CD4-positive, alpha-beta T cell treated with Interferon gamma for 1 hour (primary cell): ENCODE data around the gene MALAT1.
A peak's percentile ranks its signal among the peaks of the same experiment; 100 is the strongest.
"Not testable (repeated sequence)": the region's sequence is repeated elsewhere in the genome, so short reads cannot be mapped to it uniquely, and the experiment has no call there.

Experiments
- DNase-seq: peaks from one replicate; pipeline ENCODE4 v3.0.0-alpha.2; 2020

MALAT1 gene

GRCh38 chr11:65499713-65500386, 1.0 kb downstream of the MALAT1 start:
- DNase-seq: no peak

GRCh38 chr11:65500387-65501185, 1.7 kb downstream of the MALAT1 start:
- DNase-seq: no peak

GRCh38 chr11:65501186-65501471, 2.3 kb downstream of the MALAT1 start:
- no peak for DNase-seq

- no peak for DNase-seq
These were observed 2.8 kb downstream of the MALAT1 start for GRCh38 chr11:65501472-65502273.

GRCh38 chr11:65502274-65502554, 3.4 kb downstream of the MALAT1 start:
- no peak for DNase-seq

- DNase-seq: no peak
These were observed 3.9 kb downstream of the MALAT1 start for GRCh38 chr11:65502555-65503367.

GRCh38 chr11:65503368-65503948, 4.6 kb downstream of the MALAT1 start:
- DNase-seq: no peak

- no peak for DNase-seq
These were observed 5.3 kb downstream of the MALAT1 start for GRCh38 chr11:65503949-65504673.

- DNase-seq: no peak
These were observed 6.0 kb downstream of the MALAT1 start for GRCh38 chr11:65504674-65505465.

- DNase-seq: peak; percentile 29
These were observed 6.8 kb downstream of the MALAT1 start for GRCh38 chr11:65505466-65506289.

GRCh38 chr11:65506290-65506771, 7.5 kb downstream of the MALAT1 start:
- DNase-seq: no peak

GRCh38 chr11:65506772-65507505, 8.1 kb downstream of the MALAT1 start:
- DNase-seq: peak; percentile 80

- DNase-seq: not testable (repeated sequence)
These were observed 13.5 kb downstream of the MALAT1 start for GRCh38 chr11:65512311-65512710.

GRCh38 chr11:65516135-65516968, 17.5 kb downstream of the MALAT1 start:
- DNase-seq: no peak

GRCh38 chr11:65518941-65519549, 20.2 kb downstream of the MALAT1 start:
- DNase-seq: not testable (repeated sequence)

- DNase-seq: peak; percentile 43
These were observed 23.1 kb downstream of the MALAT1 start for GRCh38 chr11:65521777-65522521.
